SK-N-SH (cell line): ENCODE measurements around the gene CCDC192. TPM values are rescaled to one million over a fixed set of nuclear protein-coding genes. Genes with fewer than 3 reads are reported as not detected.

Source experiments
- CTCF ChIA-PET: fragments of 300-600, 350-600 bp; formaldehyde crosslinking; extraction: SDS; loops from one replicate; lab custom pipeline; 2021; lab: Yijun Ruan, JAX
- POLR2A ChIA-PET: fragments of 350-600 bp; sonication (Branson Sonifier 250); formaldehyde crosslinking; extraction: SDS; loops from one replicate; lab custom pipeline; 2020; ENCODE audit warnings: antibody characterized with exemption, inconsistent platforms; lab: Yijun Ruan, JAX
- DNase-seq: peaks from one replicate; pipeline ENCODE4 v3.0.0; 2012
- H2AFZ ChIP-seq: fragments of 200-600 bp; sonication (generic); 2 replicates; pipeline ENCODE4 v1.8.1; 2016; ENCODE audit warnings: antibody characterized with exemption, mild to moderate bottlenecking, low read depth
- H3F3A ChIP-seq: fragments of 200-600 bp; sonication (generic); replicated peaks from 2 replicates; pipeline ENCODE3; 2016; ENCODE audit warnings: antibody characterized with exemption, mild to moderate bottlenecking; ENCODE audit not compliant: insufficient read depth
- H3K27ac ChIP-seq, 2 experiments: fragments of 200-500 bp in 1 of 2; fragments of 200-600 bp in 1 of 2; sonication (Bioruptor generic) in 1 of 2; sonication (generic), shearing (Covaris generic) in 1 of 2; 2 replicates each; pipeline versions ENCODE4 v1.5.1 to v1.6.1; 2014 to 2016; ENCODE audit warnings: low read depth in 2 of 2, inconsistent platforms in 1 of 2, low read length in 1 of 2, mild to moderate bottlenecking in 1 of 2, mixed read lengths in 1 of 2
- H3K27me3 ChIP-seq: fragments of 200-600 bp; sonication (generic), shearing (Covaris generic); 2 replicates; pipeline ENCODE4 v1.6.1; 2016; ENCODE audit warnings: mixed run types; ENCODE audit not compliant: insufficient read depth
- H3K36me3 ChIP-seq, 2 experiments: fragments of 200-500 bp in 1 of 2; fragments of 200-600 bp in 1 of 2; sonication (Bioruptor generic) in 1 of 2; sonication (generic) in 1 of 2; replicated peaks in 1 of 2; 2 replicates each; pipeline versions ENCODE3 to v1.5.1; 2014 to 2016; ENCODE audit warnings: low read length in 1 of 2, mild to moderate bottlenecking in 1 of 2; ENCODE audit not compliant: insufficient read depth in 2 of 2, control insufficient read depth in 1 of 2
- H3K4me1 ChIP-seq, 2 experiments: fragments of 200-500 bp in 1 of 2; fragments of 200-600 bp in 1 of 2; sonication (Bioruptor generic) in 1 of 2; sonication (generic), shearing (Covaris generic) in 1 of 2; 2 replicates each; pipeline versions ENCODE4 v1.5.1 to v1.6.1; 2014 to 2016; ENCODE audit warnings: low read depth in 1 of 2, low read length in 1 of 2, mixed run types in 1 of 2; ENCODE audit not compliant: insufficient read depth in 2 of 2, control insufficient read depth in 1 of 2
- H3K4me2 ChIP-seq: fragments of 200-600 bp; sonication (generic), shearing (Covaris generic); 2 replicates; pipeline ENCODE4 v1.6.1; 2017; ENCODE audit warnings: mixed run types
- H3K4me3 ChIP-seq, 2 experiments: fragments of 200-500 bp in 1 of 2; fragments of 200-600 bp in 1 of 2; sonication (Bioruptor generic) in 1 of 2; sonication (generic), shearing (Covaris generic) in 1 of 2; 2 replicates each; pipeline versions ENCODE4 v1.5.1 to v1.8.1; 2014 to 2016; ENCODE audit warnings: low read depth in 2 of 2, inconsistent platforms in 1 of 2, low read length in 1 of 2, mild to moderate bottlenecking in 1 of 2, mixed read lengths in 1 of 2, moderate library complexity in 1 of 2
- H3K79me2 ChIP-seq: fragments of 200-600 bp; sonication (generic); 2 replicates; pipeline ENCODE4 v1.8.1; 2017; ENCODE audit warnings: mild to moderate bottlenecking; ENCODE audit not compliant: insufficient read depth
- H3K9ac ChIP-seq: fragments of 200-600 bp; sonication (generic); 2 replicates; pipeline ENCODE4 v1.6.1; 2017; ENCODE audit warnings: mixed run types
- H3K9me2 ChIP-seq: fragments of 200-600 bp; sonication (generic); 2 replicates; pipeline ENCODE4 v1.6.1; 2017; ENCODE audit warnings: mixed run types
- H3K9me3 ChIP-seq: fragments of 200-600 bp; sonication (generic); 2 replicates; pipeline ENCODE4 v1.6.1; 2017; ENCODE audit warnings: mixed run types, mild to moderate bottlenecking, moderate library complexity
- H4K20me1 ChIP-seq: fragments of 200-600 bp; sonication (generic); 2 replicates; pipeline ENCODE4 v1.6.1; 2017; ENCODE audit warnings: mild to moderate bottlenecking, mixed run types; ENCODE audit not compliant: insufficient read depth
- CTCF ChIP-seq: fragments of 200-600 bp; sonication (generic); IDR thresholded peaks from 2 replicates; pipeline ENCODE4 v1.6.1; 2017; ENCODE audit warnings: antibody characterized with exemption, mild to moderate bottlenecking, moderate library complexity
- EP300 ChIP-seq, 2 experiments: IDR thresholded peaks; 2 replicates each; pipeline versions ENCODE4 v1.4.0 to v1.6.1; 2012; ENCODE audit warnings: borderline replicate concordance in 1 of 2, low read depth in 1 of 2, low read length in 1 of 2
- FOXJ3 ChIP-seq: sonication (generic); formaldehyde crosslinking; IDR thresholded peaks from 2 replicates; pipeline ENCODE4 v1.5.1; 2020; ENCODE audit warnings: mild to moderate bottlenecking, missing genetic modification reagents
- FOXM1 ChIP-seq: IDR thresholded peaks from 2 replicates; pipeline ENCODE4 v1.4.0; 2012; ENCODE audit warnings: low read depth, mild to moderate bottlenecking
- GABPA ChIP-seq: IDR thresholded peaks from 2 replicates; pipeline ENCODE4 v1.4.0; 2012; ENCODE audit warnings: low read depth, mild to moderate bottlenecking
- GATA2 ChIP-seq: sonication (generic); formaldehyde crosslinking; IDR thresholded peaks from 2 replicates; pipeline ENCODE4 v1.5.0; 2020; ENCODE audit warnings: mild to moderate bottlenecking, missing genetic modification reagents
- IRF3 ChIP-seq: fragments of 150-350 bp; IDR thresholded peaks from 2 replicates; pipeline ENCODE4 v1.6.1; 2016; ENCODE audit warnings: mild to moderate bottlenecking, low read depth, low read length
- MAX ChIP-seq: IDR thresholded peaks from 2 replicates; pipeline ENCODE4 v1.4.0; 2012; ENCODE audit warnings: low read depth
- NFIC ChIP-seq: IDR thresholded peaks from 2 replicates; pipeline ENCODE4 v1.4.0; 2012; ENCODE audit warnings: borderline replicate concordance
- NRF1 ChIP-seq: IDR thresholded peaks from 2 replicates; pipeline ENCODE4 v1.6.1; 2012; ENCODE audit warnings: low read depth, mild to moderate bottlenecking, low read length
- POLR2AphosphoS5 ChIP-seq: IDR thresholded peaks from 2 replicates; pipeline ENCODE4 v1.6.1; 2012; ENCODE audit warnings: low read depth, low read length
- RAD21 ChIP-seq: IDR thresholded peaks from 2 replicates; pipeline ENCODE4 v1.6.1; 2012; ENCODE audit warnings: mild to moderate bottlenecking, low read length
- RFX5 ChIP-seq: IDR thresholded peaks from 2 replicates; pipeline ENCODE4 v1.6.1; 2012; ENCODE audit warnings: mild to moderate bottlenecking, improper control_type of control experiment, low read length
- RXRA ChIP-seq: IDR thresholded peaks from 2 replicates; pipeline ENCODE4 v1.4.0; 2012; ENCODE audit warnings: low read depth, mild to moderate bottlenecking, borderline replicate concordance
- TAF1 ChIP-seq: IDR thresholded peaks from 2 replicates; pipeline ENCODE4 v1.6.1; 2012; ENCODE audit warnings: low read depth, mild to moderate bottlenecking, low read length, moderate library complexity, borderline replicate concordance
- TEAD4 ChIP-seq: IDR thresholded peaks from 2 replicates; pipeline ENCODE4 v1.4.0; 2012; ENCODE audit warnings: mild to moderate bottlenecking, borderline replicate concordance; ENCODE audit not compliant: insufficient read depth
- YY1 ChIP-seq: IDR thresholded peaks from 2 replicates; pipeline ENCODE4 v1.4.0; 2012; ENCODE audit warnings: low read depth, mild to moderate bottlenecking
- ZBTB33 ChIP-seq: IDR thresholded peaks from 2 replicates; pipeline ENCODE4 v1.4.0; 2012; ENCODE audit warnings: low read depth, borderline replicate concordance
- WGBS: methylation state at CpG from one replicate; pipeline ENCODE4 v1.1.6; 2017; ENCODE audit warnings: low lambda C conversion rate; 5-methylcytosine and 5-hydroxymethylcytosine counted together
- polyA plus RNA-seq, 3 experiments: library from polyadenylated mRNA; depleted of rRNA; stranded (reverse); fragments of >200 nt; gene quantifications; 2 replicates each; pipeline ENCODE4 v1.2.3, GENCODE V29; 2012

CCDC192 gene
- polyA plus RNA-seq, 1 of the 3 experiments (the other 2 are of a cell fraction): not detected

- 85% methylated on average over 1 of the region's 1 CpG for WGBS
- Histone ChIP-seq H3K4me1 (no peaks in the 10 kb centered on the region), H3F3A (no peaks in the 10 kb centered on the region), H3K27me3 (no peaks in the 10 kb centered on the region), H3K9me2 (no peaks in the 10 kb centered on the region), H3K27ac (no peak overlapping the region), H4K20me1 (no peaks in the 10 kb centered on the region), H3K9me3 (no peaks in the 10 kb centered on the region), H3K36me3 (no peaks in the 10 kb centered on the region), H2AFZ (no peak overlapping the region), H3K79me2 (no peaks in the 10 kb centered on the region), H3K4me3 (no peak overlapping the region), H3K4me2 (no peak overlapping the region), H3K9ac (no peak overlapping the region)
- ChIA-PET POLR2A (no interaction called here), CTCF (interaction anchor here (1.0 to 1.6 kb wide), 3 partner anchors 9 to 267 kb away, joined by 4 to 6 read pairs (median 5); no protein-coding TSS in a partner anchor)
- TF ChIP-seq RAD21 (no peak), RFX5 (no peak), YY1 (no peak), FOXJ3 (CRISPR knock-in tag) (no peak), IRF3 (no peak), ZBTB33 (no peak), NFIC (no peak), CTCF (no peak), POLR2AphosphoS5 (no peak), MAX (no peak), EP300 (IDR thresholded peaks at IDR 0.05; ENCODE audit: borderline replicate concordance in 1 of 2, low read depth in 1 of 2, low read length in 1 of 2) (no peak), TEAD4 (no peak), GABPA (no peak), FOXM1 (no peak), RXRA (no peak), NRF1 (no peak), TAF1 (no peak), GATA2 (no peak)
- DNase-seq: no peak
Observed at GRCh38 chr5:127884416-127884815, 181.2 kb downstream of the CCDC192 start.
